ENCODE data around the gene HACL1.
A peak's percentile ranks its signal among the peaks of the same experiment; 100 is the strongest.

GRCh38 chr3:15601399-15602145 is at the start of gene HACL1, which contains the start of gene BTD:
- TF ChIP-seq POLR2A (IDR thresholded peaks at IDR 0.05): peak; percentile 76 to 81
- TF ChIP-seq CTCF (IDR thresholded peaks at IDR 0.05): peak in 2 of 4 experiments; percentile 30 to 49

Data from uterus (tissue), 2 donors.